K562 (cell line): ENCODE data around the gene TSC22D3. TPM values are rescaled to one million over a fixed set of nuclear protein-coding genes. Genes with fewer than 3 reads are reported as not detected.

Experiments
- ATAC-seq: fragments of 200-7000 bp; cut with Tn5 transposase; 3 replicates; pipeline ENCODE4 v1.9.1; 2020; ENCODE audit warnings: moderate library complexity
- BruUV-seq: library from RNA; stranded (reverse); fragments of 400-500 nt; replicated peaks from 2 replicates; lab custom pipeline; 2021; lab: Mats Ljungman, UMichigan
- CTCF ChIA-PET: fragments of 300-600 bp; formaldehyde crosslinking; extraction: SDS; loops from one replicate; lab custom pipeline; 2021; ENCODE audit warnings: low intra/inter-chr PET ratio; lab: Yijun Ruan, JAX
- POLR2A ChIA-PET: fragments of 300-600, 350-650 bp; sonication (Branson Sonifier 250); formaldehyde crosslinking; extraction: SDS; loops from one replicate; lab custom pipeline; 2021; ENCODE audit warnings: antibody characterized with exemption, inconsistent platforms; lab: Yijun Ruan, JAX
- DNase-seq, 4 experiments: peaks; one replicate each; pipeline versions ENCODE4 v3.0.0 to v3.0.0-alpha.2; 2011 to 2018; ENCODE audit warnings: low spot score in 3 of 4, mixed read lengths in 3 of 4; ENCODE audit errors: extremely low read depth in 1 of 4
- FAIRE-seq: peaks from 2 replicates; lab custom pipeline; 2011; peaks lifted over from hg19 to GRCh38; lab: Jason Lieb, UNC
- H2AFZ ChIP-seq: 2 replicates; pipeline ENCODE4 v1.6.0; 2011; ENCODE audit warnings: low read depth, low read length, control low read depth, inconsistent platforms
- H3K27ac ChIP-seq: fragments of 200-600 bp; 3 replicates; pipeline ENCODE4 v1.8.0; 2011; ENCODE audit warnings: low read depth, mild to moderate bottlenecking, control low read depth, inconsistent platforms, low read length, moderate library complexity, mixed read lengths; ENCODE audit errors: extremely low read depth
- H3K27me3 ChIP-seq, 2 experiments: fragments of 300-600 bp in 1 of 2; 2 replicates in 1 of 2; 3 replicates in 1 of 2; pipeline versions ENCODE4 v1.6.0 to v1.8.0; 2011; ENCODE audit warnings: inconsistent platforms in 2 of 2, low read length in 2 of 2, mild to moderate bottlenecking in 1 of 2, mixed read lengths in 1 of 2, moderate library complexity in 1 of 2; ENCODE audit not compliant: control insufficient read depth in 2 of 2, insufficient read depth in 2 of 2
- H3K36me3 ChIP-seq: fragments of 300-600 bp; 3 replicates; pipeline ENCODE4 v1.8.0; 2011; ENCODE audit warnings: mild to moderate bottlenecking, low read length, inconsistent platforms; ENCODE audit not compliant: control insufficient read depth, insufficient read depth
- H3K4me1 ChIP-seq, 2 experiments: fragments of 200-600 bp in 1 of 2; replicated peaks in 1 of 2; 2 replicates in 1 of 2; 3 replicates in 1 of 2; pipeline versions ENCODE4 v1.5.1 to v1.8.0; 2011; ENCODE audit warnings: inconsistent platforms in 2 of 2, low read length in 2 of 2, mild to moderate bottlenecking in 1 of 2, mixed read lengths in 1 of 2, moderate library complexity in 1 of 2; ENCODE audit not compliant: control insufficient read depth in 2 of 2, insufficient read depth in 2 of 2
- H3K4me2 ChIP-seq: 2 replicates; pipeline ENCODE4 v1.6.1; 2011; ENCODE audit warnings: low read length, control low read depth, inconsistent platforms, mixed read lengths; ENCODE audit not compliant: insufficient read depth
- H3K4me3 ChIP-seq: fragments of 200-600 bp; sonication (generic), shearing (Covaris generic); 2 replicates; pipeline ENCODE4 v1.5.1; 2016; ENCODE audit warnings: control low read depth, inconsistent platforms
- H3K79me2 ChIP-seq: fragments of 200-600 bp; 3 replicates; pipeline ENCODE4 v1.8.0; 2011; ENCODE audit warnings: low read length, inconsistent platforms; ENCODE audit not compliant: control insufficient read depth, insufficient read depth
- H3K9ac ChIP-seq, 2 experiments: 2 replicates each; pipeline versions ENCODE4 v1.6.0 to v1.6.1; 2011; ENCODE audit warnings: low read depth in 2 of 2, low read length in 2 of 2, control low read depth in 1 of 2, inconsistent platforms in 1 of 2, mild to moderate bottlenecking in 1 of 2, mixed read lengths in 1 of 2; ENCODE audit not compliant: insufficient read depth in 1 of 2
- H3K9me1 ChIP-seq: one replicate; pipeline ENCODE4 v1.6.0; 2011; ENCODE audit warnings: inconsistent platforms, mild to moderate bottlenecking, low read length, moderate library complexity; ENCODE audit not compliant: control insufficient read depth, insufficient read depth
- H3K9me3 ChIP-seq: replicated peaks from 2 replicates; pipeline ENCODE4 v1.5.1; 2011; ENCODE audit warnings: low read depth, low read length, inconsistent platforms; ENCODE audit not compliant: control insufficient read depth, insufficient read depth
- H4K20me1 ChIP-seq: replicated peaks from 2 replicates; pipeline ENCODE4 v1.6.1; 2011; ENCODE audit warnings: low read length, inconsistent platforms, mixed read lengths; ENCODE audit not compliant: control insufficient read depth, insufficient read depth
- CBX5 ChIP-seq: IDR thresholded peaks from 2 replicates; pipeline ENCODE4 v1.6.1; 2014; ENCODE audit warnings: low read depth, borderline replicate concordance
- RFX1 ChIP-seq: fragments of 450-650 bp; IDR thresholded peaks from 2 replicates; pipeline ENCODE4 v1.6.1; 2016; ENCODE audit warnings: mild to moderate bottlenecking, moderate library complexity
- ZNF57 ChIP-seq: fragments of 450-650 bp; formaldehyde crosslinking; IDR thresholded peaks from 2 replicates; pipeline ENCODE4 v1.4.0; 2020; ENCODE audit warnings: mild to moderate bottlenecking, moderate library complexity
- WGBS: fragments of 100-300 bp; shearing (Covaris generic); methylation state at CpG from one replicate; pipeline ENCODE4 v1.1.6; 2016; ENCODE audit warnings: low coverage, mixed read lengths; ENCODE audit not compliant: insufficient coverage; ENCODE audit errors: missing lambda C conversion rate; 5-methylcytosine and 5-hydroxymethylcytosine counted together
- in situ Hi-C: fragments of 300-500 bp; cut with MboI; formaldehyde crosslinking; loops from 4 replicates; pipeline ENCODE4 v1.15.0; 2018; ENCODE audit warnings: inconsistent platforms, mixed read lengths
- intact Hi-C: fragments of 100-400 bp; cut with micrococcal nuclease; formaldehyde crosslinking; loops from 2 replicates; pipeline ENCODE4 v1.14.2; 2022
- polyA plus RNA-seq, 8 experiments: library from polyadenylated mRNA; depleted of rRNA in 4 of 8; stranded (reverse) in 5 of 8; unstranded in 3 of 8; fragments of >200 nt; fragmentation: Nextera tagmentation in 2 of 8; fragmentation: Illumina TruSeq in 1 of 8; extraction: Ambion mirVana in 2 of 8; extraction: Trizol in 1 of 8; gene quantifications; 2 replicates each; pipeline versions ENCODE4 v1.2.1 to v1.2.3, GENCODE V29; 2011 to 2014; ENCODE audit warnings: inconsistent platforms in 1 of 8, missing spikeins in 1 of 8
- total RNA-seq, 7 experiments: library from RNA; depleted of rRNA in 6 of 7; stranded (reverse); fragments of >200 nt in 6 of 7; fragmentation: Illumina TruSeq in 2 of 7; extraction: Trizol in 2 of 7; gene quantifications; 2 replicates each; pipeline versions ENCODE4 v1.2.1 to v1.2.3, GENCODE V29; 2011 to 2021; ENCODE audit warnings: low replicate concordance in 1 of 7

Gene TSC22D3
- total and polyA plus RNA-seq, 9 of the 15 experiments (the other 6 are each of a cell fraction or from before 2014, with no cell fraction given) = 0.48 to 3.0 (median 0.87) TPM

GRCh38 chrX:107666931-107667330, 108.7 kb downstream of the TSC22D3 start:
- intact Hi-C loops (no loop called here), in situ Hi-C loops (no loop called here)
- no peaks in the 10 kb centered on the region for H3K79me2 ChIP-seq
- no peak for FAIRE-seq
- H2AFZ ChIP-seq = no peak overlapping the region
- no peaks in the 10 kb centered on the region; a peak in 1 of 5 replicates for H3K4me1 ChIP-seq
- H3K9me3 ChIP-seq = no peaks in the 10 kb centered on the region
- H3K27ac ChIP-seq = no peak overlapping the region
- BruUV-seq = no TSS peak
- no peak overlapping the region for H3K4me3 ChIP-seq
- no peaks in the 10 kb centered on the region for H3K9me1 ChIP-seq
- H3K9ac ChIP-seq = no peak overlapping the region
- H4K20me1 ChIP-seq = no peaks in the 10 kb centered on the region
- TF ChIP-seq ZNF57 = no peak
- TF ChIP-seq RFX1 = no peak
- no peak for TF ChIP-seq CBX5
- TF ChIP-seq, all 486 proteins: peak for 0
- no peak overlapping the region for H3K4me2 ChIP-seq
- WGBS = 80% methylated on average over 1 of the region's 1 CpG
- no peaks in the 10 kb centered on the region for H3K36me3 ChIP-seq
- H3K27me3 ChIP-seq = no peaks in the 10 kb centered on the region
- DNase-seq (no peak), ATAC-seq (no peak)
- POLR2A ChIA-PET = no interaction called here
- CTCF ChIA-PET = no interaction called here

Other genes with a start within 250 kb of the TSC22D3 start
- gene PRPS1, start 147.3 kb downstream of the TSC22D3 start, total RNA-seq (2014; rRNA removed) = 51.8 and 51.9 TPM in 2 replicates
- 79.6 and 85.1 TPM in 2 replicates for gene PRPS1, start 147.3 kb downstream of the TSC22D3 start, total RNA-seq (2014; rRNA removed; fragmentation: Illumina TruSeq; extraction: Trizol)
- 70.1 and 71.2 TPM in 2 replicates for gene PRPS1, start 147.3 kb downstream of the TSC22D3 start, total RNA-seq (2015; rRNA removed; fragmentation: Illumina TruSeq; extraction: Trizol)
- gene PRPS1, start 147.3 kb downstream of the TSC22D3 start, total RNA-seq (2021) = 102 and 104 TPM in 2 replicates
- gene PRPS1, start 147.3 kb downstream of the TSC22D3 start, polyA plus RNA-seq (2011; rRNA removed) = 138 and 175 TPM in 2 replicates
- 113 and 125 TPM in 2 replicates for gene PRPS1, start 147.3 kb downstream of the TSC22D3 start, polyA plus RNA-seq (2014; fragmentation: Illumina TruSeq; extraction: Trizol)
- gene PRPS1, start 147.3 kb downstream of the TSC22D3 start, polyA plus RNA-seq (2014; fragmentation: Nextera tagmentation; extraction: Ambion mirVana) = 10 to 100 TPM; 47.8 to 50.9 TPM
- gene PRPS1, start 147.3 kb downstream of the TSC22D3 start, polyA plus RNA-seq (2014; rRNA removed) = 90.2 and 121 TPM in 2 replicates
- gene NCBP2L, start 1.9 kb upstream of the TSC22D3 start, total RNA-seq (2014; rRNA removed) = not detected in 2 replicates
- not detected in 2 replicates for gene NCBP2L, start 1.9 kb upstream of the TSC22D3 start, total RNA-seq (2014; rRNA removed; fragmentation: Illumina TruSeq; extraction: Trizol)
- gene NCBP2L, start 1.9 kb upstream of the TSC22D3 start, total RNA-seq (2015; rRNA removed; fragmentation: Illumina TruSeq; extraction: Trizol) = not detected in 2 replicates
- not detected in 2 replicates for gene NCBP2L, start 1.9 kb upstream of the TSC22D3 start, total RNA-seq (2021)
- gene NCBP2L, start 1.9 kb upstream of the TSC22D3 start, polyA plus RNA-seq (2011; rRNA removed) = not detected in 2 replicates
- not detected in 2 replicates for gene NCBP2L, start 1.9 kb upstream of the TSC22D3 start, polyA plus RNA-seq (2014; fragmentation: Illumina TruSeq; extraction: Trizol)
- gene NCBP2L, start 1.9 kb upstream of the TSC22D3 start, polyA plus RNA-seq (2014; fragmentation: Nextera tagmentation; extraction: Ambion mirVana) = not detected
- not detected in 2 replicates for gene NCBP2L, start 1.9 kb upstream of the TSC22D3 start, polyA plus RNA-seq (2014; rRNA removed)
- gene MID2, start 50.1 kb upstream of the TSC22D3 start, total RNA-seq (2014; rRNA removed) = not detected in 2 replicates
- gene MID2, start 50.1 kb upstream of the TSC22D3 start, total RNA-seq (2014; rRNA removed; fragmentation: Illumina TruSeq; extraction: Trizol) = not detected in 2 replicates
- not detected in 2 replicates for gene MID2, start 50.1 kb upstream of the TSC22D3 start, total RNA-seq (2015; rRNA removed; fragmentation: Illumina TruSeq; extraction: Trizol)
- gene MID2, start 50.1 kb upstream of the TSC22D3 start, total RNA-seq (2021) = 0.07 TPM in 1 of 2 replicates, not detected in the other
- not detected in 2 replicates for gene MID2, start 50.1 kb upstream of the TSC22D3 start, polyA plus RNA-seq (2011; rRNA removed)
- not detected in 2 replicates for gene MID2, start 50.1 kb upstream of the TSC22D3 start, polyA plus RNA-seq (2014; fragmentation: Illumina TruSeq; extraction: Trizol)
- not detected for gene MID2, start 50.1 kb upstream of the TSC22D3 start, polyA plus RNA-seq (2014; fragmentation: Nextera tagmentation; extraction: Ambion mirVana)
- not detected in 2 replicates for gene MID2, start 50.1 kb upstream of the TSC22D3 start, polyA plus RNA-seq (2014; rRNA removed)
- gene TEX13B, start 206.6 kb upstream of the TSC22D3 start, total RNA-seq (2014; rRNA removed) = not detected in 2 replicates
- not detected in 2 replicates for gene TEX13B, start 206.6 kb upstream of the TSC22D3 start, total RNA-seq (2014; rRNA removed; fragmentation: Illumina TruSeq; extraction: Trizol)
- not detected in 2 replicates for gene TEX13B, start 206.6 kb upstream of the TSC22D3 start, total RNA-seq (2015; rRNA removed; fragmentation: Illumina TruSeq; extraction: Trizol)
- 0.20 TPM in 1 of 2 replicates, not detected in the other for gene TEX13B, start 206.6 kb upstream of the TSC22D3 start, total RNA-seq (2021)
- not detected in 2 replicates for gene TEX13B, start 206.6 kb upstream of the TSC22D3 start, polyA plus RNA-seq (2011; rRNA removed)
- not detected in 2 replicates for gene TEX13B, start 206.6 kb upstream of the TSC22D3 start, polyA plus RNA-seq (2014; fragmentation: Illumina TruSeq; extraction: Trizol)
- gene TEX13B, start 206.6 kb upstream of the TSC22D3 start, polyA plus RNA-seq (2014; fragmentation: Nextera tagmentation; extraction: Ambion mirVana) = not detected
- not detected in 2 replicates for gene TEX13B, start 206.6 kb upstream of the TSC22D3 start, polyA plus RNA-seq (2014; rRNA removed)